ENCODE data around the gene CDC42.

The CDC42 gene

DNA sequence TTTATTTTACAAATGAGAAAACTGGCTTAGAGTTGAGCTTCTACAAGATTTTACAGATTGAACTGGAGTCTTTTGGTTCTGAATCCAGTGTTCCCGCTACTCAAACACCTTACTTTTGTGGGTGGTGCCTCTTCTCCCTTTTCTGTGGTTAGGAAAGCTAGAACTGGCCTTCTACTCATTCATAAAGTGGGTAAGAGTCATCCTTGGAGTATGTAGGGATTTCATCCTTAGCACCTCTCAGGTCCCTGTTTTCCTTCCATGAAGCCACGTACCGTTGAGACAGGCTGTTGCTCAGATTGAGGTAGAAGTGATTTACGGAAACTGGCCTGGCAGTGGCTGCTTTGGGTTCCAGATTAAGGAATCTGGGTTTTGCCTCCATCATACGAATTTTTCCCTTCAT lies 54.6 kb downstream of the CDC42 start:
- in situ Hi-C loops (cut with MboI; ENCODE audit: low sequenced_read_pairs) = no loop called here

DNA sequence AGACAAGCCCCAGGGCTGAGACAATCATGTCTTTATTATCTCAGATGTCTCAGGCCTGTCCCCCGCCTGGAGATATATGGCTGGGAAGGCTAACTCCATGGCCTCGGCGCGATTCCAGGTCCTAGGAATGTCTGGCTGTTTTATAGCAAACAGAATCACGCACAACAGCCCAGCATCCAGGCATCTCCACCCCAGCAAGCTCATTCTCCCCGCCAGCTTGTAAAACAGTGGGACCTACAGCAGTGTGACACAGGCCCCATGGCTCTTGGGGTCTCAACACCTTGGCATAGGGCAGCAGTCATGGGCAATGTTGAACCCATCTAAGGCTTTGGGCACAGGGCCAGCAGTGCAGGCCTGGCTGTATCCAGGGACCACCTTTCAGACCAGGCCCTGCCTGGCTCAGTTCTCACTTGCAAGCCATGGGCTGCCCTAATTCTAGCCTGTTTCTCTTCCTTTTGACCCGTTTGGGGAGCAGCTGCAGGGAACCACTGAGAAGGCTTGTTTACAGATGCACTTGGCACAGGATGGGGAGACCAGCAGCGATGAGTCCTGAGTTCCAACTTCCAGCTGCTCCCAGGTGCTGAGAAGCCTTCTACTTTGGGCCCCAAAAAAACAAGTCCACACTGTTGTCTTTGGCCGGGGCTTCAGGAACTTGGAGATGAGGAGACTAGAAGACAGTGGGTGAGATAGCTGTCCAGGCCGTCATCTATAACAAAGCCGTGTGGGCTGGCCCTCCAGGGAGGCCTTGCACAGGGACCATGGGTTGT lies 56.0 kb downstream of the CDC42 start:
- in situ Hi-C loops (cut with MboI; ENCODE audit: low sequenced_read_pairs) = no loop called here

DNA sequence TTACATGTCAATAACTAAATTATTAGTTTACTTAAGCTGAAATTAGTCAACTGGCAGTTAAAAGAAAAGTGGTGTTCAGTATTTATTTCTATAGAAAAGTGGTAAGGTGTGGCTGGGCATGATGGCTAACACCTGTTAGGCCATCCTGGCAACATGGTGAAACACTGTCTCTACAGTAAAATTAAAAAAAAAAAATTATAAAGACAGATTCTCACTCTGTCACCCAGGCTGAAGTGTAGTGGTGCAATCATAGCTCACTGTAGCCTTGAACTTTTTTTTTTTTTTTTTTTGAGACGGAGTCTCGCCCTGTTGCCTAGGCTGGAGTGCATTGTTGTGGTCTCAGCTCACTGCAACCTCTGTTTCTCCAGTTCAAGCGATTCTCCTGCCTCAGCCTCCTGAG lies 57.5 kb downstream of the CDC42 start:
- in situ Hi-C loops (cut with MboI; ENCODE audit: low sequenced_read_pairs) = no loop called here

DNA sequence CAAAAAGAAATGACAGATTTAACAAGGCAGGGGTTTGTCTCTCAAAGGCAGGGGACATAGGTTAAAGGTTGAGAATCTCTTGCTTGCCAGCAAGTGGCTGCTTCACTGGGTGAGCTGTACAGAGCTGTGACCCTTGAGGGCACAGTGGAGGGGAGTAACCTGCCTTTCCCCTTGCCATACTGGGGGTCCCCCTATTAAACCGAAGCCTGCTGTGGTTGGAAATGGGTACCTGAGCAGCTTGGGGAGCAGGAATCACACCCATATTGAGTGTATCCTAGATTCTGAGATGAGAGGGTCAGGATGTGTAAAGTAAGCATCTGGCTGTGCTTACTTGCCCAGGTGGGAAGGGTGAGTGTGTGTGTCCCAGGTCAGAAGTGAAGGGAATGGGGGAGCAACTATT lies 58.6 kb downstream of the CDC42 start:
- in situ Hi-C loops (cut with MboI; ENCODE audit: low sequenced_read_pairs) = no loop called here

DNA sequence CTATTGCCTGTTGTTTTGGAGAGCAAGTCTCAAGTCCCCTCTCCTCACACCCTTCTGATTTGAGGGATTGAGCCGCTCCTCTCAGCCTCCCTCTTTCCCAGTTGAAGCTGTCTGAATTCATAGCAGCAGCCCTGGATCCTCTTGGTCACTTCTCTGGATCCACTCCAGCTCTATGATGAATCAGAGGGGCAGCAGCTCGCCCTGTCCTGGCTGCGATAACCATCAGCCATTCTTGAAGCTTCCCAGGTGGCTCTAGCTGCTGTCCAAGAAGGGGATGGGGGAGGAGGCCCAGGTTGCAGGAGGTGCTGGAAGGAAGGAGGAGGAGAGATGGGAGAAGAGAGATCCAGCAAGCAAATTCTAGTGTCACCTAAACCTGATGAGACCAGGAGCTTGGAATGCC lies 59.1 kb downstream of the CDC42 start:
- in situ Hi-C loops (cut with MboI; ENCODE audit: low sequenced_read_pairs) = no loop called here

DNA sequence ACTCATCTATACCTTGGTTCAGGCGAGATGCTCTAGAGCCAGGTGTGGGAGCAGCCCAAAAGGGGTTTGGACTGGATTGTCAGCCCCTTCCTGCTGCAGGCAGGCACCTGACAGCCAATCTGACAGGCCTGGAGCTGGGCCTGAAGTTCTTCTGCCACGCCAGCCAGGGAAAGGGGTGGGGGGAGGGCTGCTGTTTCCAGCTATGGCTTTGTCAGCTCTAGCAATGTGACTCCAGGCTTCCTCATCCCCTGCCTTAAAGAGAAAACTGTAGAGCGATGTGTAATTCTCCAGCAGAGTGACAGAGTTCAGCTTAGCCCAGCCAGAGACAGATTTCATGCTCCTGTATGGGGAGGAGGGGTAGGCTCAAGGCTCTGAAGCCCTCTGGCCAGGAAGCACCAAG lies 60.0 kb downstream of the CDC42 start:
- in situ Hi-C loops (cut with MboI; ENCODE audit: low sequenced_read_pairs) = no loop called here

DNA sequence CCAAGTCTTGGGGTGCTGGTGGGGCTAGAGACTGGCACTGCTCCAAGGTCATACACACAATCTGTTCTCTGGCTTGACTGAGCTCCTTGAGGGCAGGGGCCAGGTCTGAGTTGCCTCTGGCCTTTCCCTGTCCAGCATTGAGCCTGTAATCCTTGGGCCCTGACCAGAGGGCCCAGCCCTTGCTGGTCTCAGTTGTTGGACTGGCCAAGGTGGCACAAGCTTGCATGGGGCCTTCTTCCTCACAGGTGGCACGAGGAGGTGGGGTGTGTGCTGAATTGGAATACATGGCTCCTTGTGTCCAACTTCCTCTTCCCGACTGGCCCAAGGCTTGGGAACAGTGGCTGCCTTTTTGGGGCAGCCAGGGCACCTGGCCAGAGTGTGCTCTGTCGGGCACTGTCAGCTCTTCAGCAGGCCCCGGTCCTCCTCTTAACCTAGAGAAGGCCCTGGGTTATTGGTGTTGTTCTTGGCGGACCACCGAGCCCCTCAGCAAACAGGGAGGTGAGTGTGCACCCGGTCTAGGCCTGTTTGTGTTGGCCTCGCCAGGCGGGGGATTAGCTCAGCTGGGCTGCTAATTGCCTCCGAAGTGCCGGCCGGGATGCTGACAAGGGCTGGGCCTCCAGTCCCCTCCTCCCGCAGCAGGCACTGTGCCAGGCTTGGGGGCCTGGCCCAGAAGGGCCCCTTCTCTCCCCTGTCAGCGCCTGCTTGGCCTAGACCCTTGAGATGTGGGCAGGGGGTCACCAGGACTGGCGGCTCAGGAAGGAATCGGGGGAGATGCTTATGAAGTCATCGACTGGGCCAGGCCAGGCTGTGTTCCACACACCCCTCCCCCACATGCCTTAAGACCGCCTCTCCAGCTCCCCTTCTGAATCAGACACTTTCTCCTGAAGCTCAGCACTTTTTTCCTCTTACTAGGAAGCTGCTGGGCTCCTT lies 61.8 kb downstream of the CDC42 start:
- in situ Hi-C loops (cut with MboI; ENCODE audit: low sequenced_read_pairs) = no loop called here

DNA sequence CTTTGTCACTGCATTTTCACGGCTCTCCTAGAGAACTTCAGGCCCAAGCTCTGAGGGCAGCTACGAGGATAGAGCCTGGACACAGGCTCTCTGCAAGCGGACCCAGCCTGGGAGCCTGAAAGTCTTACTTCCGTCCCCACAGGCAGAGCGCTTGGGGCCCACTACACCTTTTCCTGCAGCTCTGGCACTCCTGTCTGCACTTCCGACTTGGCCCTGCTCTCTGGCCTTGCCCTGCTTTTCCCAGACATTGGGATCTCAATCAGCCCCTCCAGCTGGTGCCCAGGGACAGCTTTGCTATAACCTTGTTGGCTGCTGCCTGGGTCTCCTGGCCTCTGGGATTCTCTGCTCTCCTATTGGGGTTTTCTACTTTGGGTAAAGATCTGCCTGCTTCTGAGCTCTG lies 62.8 kb downstream of the CDC42 start:
- in situ Hi-C loops (cut with MboI; ENCODE audit: low sequenced_read_pairs) = no loop called here

DNA sequence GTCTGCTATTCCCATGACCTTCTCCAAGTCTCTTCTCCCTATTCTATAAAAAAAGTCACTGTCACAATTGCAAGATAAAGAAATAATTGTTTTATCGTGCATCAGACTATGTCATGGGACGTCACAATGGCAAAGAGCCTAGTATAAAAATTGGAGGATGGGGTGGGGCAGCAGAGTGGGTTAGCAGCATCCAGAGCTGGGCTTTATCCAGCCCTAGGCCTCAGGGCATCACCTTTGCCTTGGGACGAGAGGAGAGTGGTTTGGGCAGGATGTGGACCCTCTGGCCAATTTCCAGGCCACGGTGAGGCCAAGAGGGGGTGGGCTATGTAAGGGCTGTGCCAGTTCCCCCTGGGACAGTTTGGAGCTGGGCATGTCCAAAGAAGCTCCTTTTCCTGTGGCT lies 64.7 kb downstream of the CDC42 start:
- in situ Hi-C loops (cut with MboI; ENCODE audit: low sequenced_read_pairs) = no loop called here

DNA sequence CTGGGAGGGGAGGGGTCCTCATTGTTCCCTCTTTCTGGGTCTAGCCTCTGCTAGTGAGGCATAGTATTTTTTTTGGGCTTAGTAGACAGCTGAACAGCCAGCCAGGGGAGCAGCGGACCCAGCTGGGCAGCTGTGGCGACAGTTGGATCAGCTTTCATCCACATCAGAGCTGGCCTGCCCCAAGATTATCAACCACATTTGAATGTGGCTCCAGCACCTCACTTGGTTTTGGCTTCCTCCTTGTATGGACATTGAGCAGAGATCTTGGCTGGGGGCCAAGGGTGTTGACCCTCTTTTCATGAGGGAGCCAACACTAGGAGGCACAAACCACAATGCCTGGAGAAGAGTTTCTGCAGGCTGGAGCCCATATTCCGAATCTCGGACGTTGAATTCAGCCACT lies 65.3 kb downstream of the CDC42 start:
- in situ Hi-C loops (cut with MboI; ENCODE audit: low sequenced_read_pairs) = no loop called here

DNA sequence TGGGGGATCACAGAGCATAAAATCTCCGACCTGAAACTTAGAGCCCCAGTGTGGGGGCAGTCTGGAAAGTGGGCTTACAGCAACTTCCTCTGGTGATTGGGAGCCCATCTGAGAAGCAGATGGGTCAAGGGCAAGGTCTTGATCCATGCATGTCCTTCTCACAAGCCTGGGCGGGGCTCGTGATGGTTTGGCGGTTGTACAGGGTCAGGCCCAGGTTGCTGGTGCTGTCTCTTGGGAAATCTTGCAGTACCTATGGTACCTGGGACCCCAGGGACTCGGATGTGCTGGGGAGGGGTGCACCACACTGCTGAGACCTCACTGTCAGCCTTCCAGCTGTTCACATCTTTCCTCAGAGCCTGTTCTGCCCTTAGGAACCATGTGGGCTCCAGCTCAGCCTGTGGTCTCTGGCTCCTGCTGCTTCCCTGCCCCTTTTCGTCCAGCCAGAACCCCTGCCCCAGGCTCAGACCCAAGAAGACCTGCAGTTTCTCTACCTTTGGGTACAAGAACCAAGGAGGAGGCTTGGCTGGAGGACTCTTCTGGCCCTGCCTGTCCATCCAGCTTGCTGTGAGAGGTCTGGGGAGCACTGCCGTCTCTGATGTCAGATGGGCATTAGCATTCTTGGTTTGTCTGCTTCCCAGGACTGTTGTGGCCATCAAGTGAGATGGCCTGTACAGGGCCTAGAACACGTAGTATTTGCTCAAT lies 65.9 kb downstream of the CDC42 start:
- in situ Hi-C loops (cut with MboI; ENCODE audit: low sequenced_read_pairs) = no loop called here

DNA sequence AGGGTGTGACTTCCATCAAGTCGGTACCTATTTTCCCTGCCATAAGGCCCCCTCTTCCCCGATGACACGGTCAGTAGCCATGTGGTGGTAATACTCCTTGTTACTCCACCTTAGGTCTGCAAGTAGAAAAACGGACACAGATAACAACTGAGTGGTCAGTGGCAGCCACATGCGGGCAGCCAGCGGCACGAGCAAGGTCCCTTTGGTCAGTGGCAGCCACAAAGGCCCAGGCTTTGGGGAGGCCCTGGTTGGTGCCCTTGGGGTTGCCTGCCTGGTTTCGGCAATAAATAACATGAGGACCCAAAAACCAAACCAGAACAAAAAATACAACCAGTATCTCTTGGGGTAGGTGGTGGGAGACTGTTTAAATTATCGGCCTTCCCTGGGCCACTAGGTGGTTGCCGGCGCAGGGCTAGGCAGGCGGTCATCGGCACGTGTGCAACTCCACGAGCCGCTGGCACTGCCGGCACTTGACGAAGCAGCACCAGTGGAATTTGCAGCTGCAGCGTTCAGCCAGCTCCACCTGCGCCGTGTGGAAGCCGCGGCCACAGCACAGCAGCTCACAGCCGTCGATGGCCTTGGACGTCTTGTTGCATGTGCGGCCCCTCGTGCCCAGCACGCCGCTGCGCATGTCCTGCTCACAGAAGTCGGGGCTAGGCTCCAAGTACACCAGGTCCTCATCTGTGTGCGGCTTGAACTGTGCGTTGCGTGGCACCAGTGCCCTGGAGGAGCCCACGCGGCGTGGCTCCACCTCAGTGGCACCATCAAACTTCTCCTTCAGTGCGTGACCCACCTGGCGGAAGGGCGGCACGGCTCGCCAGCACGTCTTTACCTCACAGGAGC lies 67.3 kb downstream of the CDC42 start:
- in situ Hi-C loops (cut with MboI; ENCODE audit: low sequenced_read_pairs) = no loop called here

DNA sequence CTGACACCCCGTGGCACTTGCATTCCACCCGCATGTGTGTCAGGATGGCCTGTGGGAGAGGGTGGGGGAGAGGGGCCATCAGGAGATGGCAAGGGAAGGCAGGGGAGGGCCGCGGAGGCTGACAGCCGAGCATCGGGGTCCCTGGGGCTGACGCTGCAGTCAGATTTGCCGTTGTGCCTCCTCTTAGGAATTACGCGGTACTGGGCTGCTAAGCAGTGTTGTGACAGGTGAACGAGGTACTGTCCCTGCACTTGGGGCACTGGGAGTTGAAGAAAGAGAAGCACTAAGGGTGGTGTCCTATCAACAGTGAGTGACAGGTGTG lies 67.9 kb downstream of the CDC42 start:
- in situ Hi-C loops (cut with MboI; ENCODE audit: low sequenced_read_pairs) = no loop called here

DNA sequence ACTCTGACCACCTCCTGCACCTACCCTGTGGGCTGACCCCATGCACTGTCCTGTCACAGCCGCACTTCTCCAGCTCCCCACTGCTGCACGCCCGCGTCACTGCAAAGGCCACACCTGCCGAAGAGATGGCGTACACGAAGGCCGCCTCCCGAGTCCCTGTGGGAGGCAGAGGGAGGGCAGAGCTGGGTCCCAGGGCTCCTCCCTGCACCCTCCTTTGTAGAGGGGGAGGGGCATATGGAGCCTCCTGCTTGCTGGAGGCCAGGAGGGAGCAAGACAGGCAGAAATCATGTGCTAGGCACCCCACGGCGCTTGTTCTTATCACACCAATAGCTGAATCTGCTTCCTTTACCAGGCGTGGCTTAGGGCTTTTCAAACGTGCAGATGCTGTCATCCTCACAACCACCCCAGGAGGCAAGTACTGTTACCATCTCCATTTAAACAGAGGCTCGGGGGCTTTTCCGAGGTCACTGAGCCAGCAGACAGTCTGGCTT lies 69.0 kb downstream of the CDC42 start:
- in situ Hi-C loops (cut with MboI; ENCODE audit: low sequenced_read_pairs) = no loop called here

DNA sequence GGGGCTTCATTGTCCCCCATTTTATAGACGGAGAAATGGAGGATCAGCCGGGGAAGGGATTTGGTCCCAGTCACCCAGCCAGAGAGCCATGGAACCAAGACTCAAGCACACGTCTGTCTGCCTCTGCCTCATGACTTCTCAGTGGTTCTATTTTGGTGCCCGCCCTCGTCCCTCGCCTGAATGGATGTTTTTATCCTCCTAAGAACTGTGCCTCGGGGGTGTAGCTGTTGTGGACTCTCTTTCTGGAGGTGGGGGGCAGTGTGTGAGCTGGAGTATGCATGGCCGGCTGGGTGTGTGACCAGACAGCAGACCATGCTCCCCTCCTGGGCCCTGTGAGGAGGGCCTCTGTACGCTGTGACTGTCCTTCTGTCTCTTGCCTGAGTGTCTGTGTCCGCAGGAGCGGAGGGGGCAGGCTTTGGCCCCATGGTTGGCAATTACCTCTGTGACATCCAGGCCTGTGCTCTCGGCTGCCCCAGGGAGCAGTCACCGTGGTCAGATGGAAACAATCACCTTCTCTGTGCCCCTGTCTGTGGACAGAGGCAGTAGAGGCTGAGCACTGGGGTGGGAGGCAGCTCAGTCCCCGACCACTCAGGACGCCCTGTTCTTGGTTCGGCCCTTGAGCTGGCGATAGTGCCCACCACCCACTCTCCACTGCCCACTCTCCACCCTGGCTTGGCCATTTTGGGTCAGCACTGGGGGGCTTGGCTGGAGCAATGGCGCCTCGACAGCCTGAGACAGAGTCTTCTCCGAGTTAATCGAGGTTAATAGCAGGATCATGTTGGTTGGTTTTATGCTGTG lies 70.0 kb downstream of the CDC42 start:
- in situ Hi-C loops (cut with MboI; ENCODE audit: low sequenced_read_pairs) = no loop called here

DNA sequence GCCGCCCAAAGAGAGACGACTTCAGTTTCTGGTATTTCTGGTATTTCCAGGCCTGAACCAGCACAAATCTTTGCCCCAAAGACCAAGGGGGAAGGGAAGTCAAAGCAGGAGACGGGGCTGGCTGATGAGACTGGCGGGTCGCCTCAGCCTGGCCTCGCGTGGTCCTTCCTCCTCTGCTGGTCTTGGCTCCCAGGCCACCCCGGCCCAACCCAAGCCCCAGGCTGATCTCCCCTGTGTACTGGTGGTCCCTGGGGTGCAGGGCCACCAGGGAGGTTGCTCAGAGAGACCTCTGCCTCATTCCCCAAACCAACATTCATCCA lies 70.5 kb downstream of the CDC42 start:
- in situ Hi-C loops (cut with MboI; ENCODE audit: low sequenced_read_pairs) = no loop called here

DNA sequence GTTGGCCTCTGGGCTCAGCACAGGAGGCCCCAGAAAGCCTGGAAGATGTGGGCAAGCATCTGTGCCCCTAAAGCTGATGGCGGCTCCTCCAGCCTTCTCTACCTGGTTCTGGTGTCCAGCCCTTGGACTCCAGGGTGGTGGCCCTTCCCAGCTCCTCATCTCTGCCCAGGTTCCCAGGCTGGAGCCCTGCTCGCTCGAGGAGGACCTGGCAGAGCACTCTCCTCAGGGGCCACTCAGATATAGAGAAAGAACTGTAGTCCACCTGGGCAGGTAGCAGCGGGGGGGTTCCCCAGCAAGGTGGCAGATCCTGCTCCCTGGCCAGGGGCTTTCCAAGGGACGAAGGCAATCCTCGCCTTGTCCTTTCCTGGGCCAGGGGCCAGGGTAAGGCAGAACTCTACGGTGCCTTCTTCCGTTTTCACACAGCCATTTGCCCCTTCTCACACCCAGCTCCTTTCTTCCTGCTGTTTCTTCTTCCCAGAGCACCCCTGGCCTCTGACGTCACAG lies 71.4 kb downstream of the CDC42 start:
- in situ Hi-C loops (cut with MboI; ENCODE audit: low sequenced_read_pairs) = no loop called here

DNA sequence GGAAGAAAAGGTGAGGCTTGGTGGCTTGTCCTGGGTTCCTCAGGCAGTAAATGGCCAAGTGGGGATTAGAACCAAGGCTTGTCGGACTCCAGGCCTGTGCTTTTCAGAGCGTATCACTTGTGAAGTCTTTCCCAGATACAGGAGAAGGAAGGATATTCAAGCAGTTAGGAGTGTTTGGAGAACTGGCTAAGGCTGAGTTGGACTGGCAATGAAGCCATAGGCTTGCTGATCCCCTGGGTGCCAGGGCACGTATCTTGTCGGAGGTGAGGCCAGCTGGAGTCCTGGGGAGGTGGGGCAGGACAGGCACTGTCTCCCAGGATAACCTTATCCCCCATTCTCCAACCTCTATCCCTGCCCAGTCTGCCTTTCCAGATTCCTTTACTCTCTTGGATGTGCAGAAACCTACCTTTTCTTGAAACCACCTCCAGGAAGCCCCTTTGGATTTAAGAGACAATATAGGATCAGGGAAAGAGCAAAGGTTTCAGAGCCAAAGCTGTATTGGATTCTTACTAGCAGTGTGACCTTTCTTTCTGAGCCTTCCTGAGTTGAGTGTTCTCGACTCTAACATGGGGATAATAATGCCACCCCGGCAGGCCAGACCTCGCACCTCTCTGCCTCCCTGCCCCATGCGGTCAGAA lies 72.2 kb downstream of the CDC42 start:
- in situ Hi-C loops (cut with MboI; ENCODE audit: low sequenced_read_pairs) = loop anchor here (25.0 kb wide), 1 partner anchor 513 kb away; the partner anchor contains the start of genes C1QA and C1QC

DNA sequence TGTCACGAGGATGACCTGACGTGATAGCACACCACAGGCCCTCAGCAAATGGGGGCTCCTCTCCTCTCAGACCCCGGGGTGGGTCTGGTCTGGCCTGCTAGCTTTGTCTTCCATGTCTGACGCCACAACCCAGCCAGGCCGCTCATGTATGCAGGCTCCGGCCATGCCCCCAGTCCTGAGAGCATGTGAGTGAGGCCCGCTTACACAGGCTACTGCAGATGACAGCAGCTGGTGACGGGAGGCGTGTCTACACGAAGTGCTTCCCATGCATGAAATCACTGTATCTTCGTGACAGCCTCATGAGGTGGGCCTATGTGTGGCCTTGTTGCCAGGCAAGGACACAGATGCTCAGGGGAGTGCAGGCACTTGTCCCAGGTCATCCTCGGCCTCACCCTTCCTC lies 74.0 kb downstream of the CDC42 start:
- in situ Hi-C loops (cut with MboI; ENCODE audit: low sequenced_read_pairs) = loop anchor here (25.0 kb wide), 1 partner anchor 511 kb away; the partner anchor contains the start of genes C1QA and C1QC
